Panc1 (cell line): ENCODE results near the gene NSDHL.
A peak's percentile ranks its signal among the peaks of the same experiment; 100 is the strongest.

Source experiments
- POLR2AphosphoS5 ChIP-seq: IDR thresholded peaks from 2 replicates; pipeline ENCODE4 v1.6.1; 2012; ENCODE audit warnings: mild to moderate bottlenecking, low read depth, low read length, moderate library complexity
- SIN3A ChIP-seq: IDR thresholded peaks from 2 replicates; pipeline ENCODE4 v1.6.1; 2012; ENCODE audit warnings: low read depth, mild to moderate bottlenecking, low read length, moderate library complexity, borderline replicate concordance; ENCODE audit not compliant: insufficient read depth
- TF ChIP-seq, protein P1 (sequence below): fragments of 450-650 bp; IDR thresholded peaks from 2 replicates; pipeline ENCODE4 v1.5.1; 2017; ENCODE audit warnings: mild to moderate bottlenecking
- TF ChIP-seq, protein P2 (sequence below), 2 experiments: IDR thresholded peaks; 2 replicates each; pipeline ENCODE4 v1.6.1; 2011 to 2012; ENCODE audit warnings: low read depth in 2 of 2, control low read depth in 1 of 2, low read length in 1 of 2, mild to moderate bottlenecking in 1 of 2, moderate library complexity in 1 of 2; ENCODE audit not compliant: insufficient read depth in 1 of 2

GRCh38 chrX:152817078-152817764 is 13.6 kb upstream of the NSDHL start:
- TF ChIP-seq, protein P1, sequence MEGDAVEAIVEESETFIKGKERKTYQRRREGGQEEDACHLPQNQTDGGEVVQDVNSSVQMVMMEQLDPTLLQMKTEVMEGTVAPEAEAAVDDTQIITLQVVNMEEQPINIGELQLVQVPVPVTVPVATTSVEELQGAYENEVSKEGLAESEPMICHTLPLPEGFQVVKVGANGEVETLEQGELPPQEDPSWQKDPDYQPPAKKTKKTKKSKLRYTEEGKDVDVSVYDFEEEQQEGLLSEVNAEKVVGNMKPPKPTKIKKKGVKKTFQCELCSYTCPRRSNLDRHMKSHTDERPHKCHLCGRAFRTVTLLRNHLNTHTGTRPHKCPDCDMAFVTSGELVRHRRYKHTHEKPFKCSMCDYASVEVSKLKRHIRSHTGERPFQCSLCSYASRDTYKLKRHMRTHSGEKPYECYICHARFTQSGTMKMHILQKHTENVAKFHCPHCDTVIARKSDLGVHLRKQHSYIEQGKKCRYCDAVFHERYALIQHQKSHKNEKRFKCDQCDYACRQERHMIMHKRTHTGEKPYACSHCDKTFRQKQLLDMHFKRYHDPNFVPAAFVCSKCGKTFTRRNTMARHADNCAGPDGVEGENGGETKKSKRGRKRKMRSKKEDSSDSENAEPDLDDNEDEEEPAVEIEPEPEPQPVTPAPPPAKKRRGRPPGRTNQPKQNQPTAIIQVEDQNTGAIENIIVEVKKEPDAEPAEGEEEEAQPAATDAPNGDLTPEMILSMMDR = peak; percentile 75
- no peak for TF ChIP-seq POLR2AphosphoS5
- TF ChIP-seq, protein P2, sequence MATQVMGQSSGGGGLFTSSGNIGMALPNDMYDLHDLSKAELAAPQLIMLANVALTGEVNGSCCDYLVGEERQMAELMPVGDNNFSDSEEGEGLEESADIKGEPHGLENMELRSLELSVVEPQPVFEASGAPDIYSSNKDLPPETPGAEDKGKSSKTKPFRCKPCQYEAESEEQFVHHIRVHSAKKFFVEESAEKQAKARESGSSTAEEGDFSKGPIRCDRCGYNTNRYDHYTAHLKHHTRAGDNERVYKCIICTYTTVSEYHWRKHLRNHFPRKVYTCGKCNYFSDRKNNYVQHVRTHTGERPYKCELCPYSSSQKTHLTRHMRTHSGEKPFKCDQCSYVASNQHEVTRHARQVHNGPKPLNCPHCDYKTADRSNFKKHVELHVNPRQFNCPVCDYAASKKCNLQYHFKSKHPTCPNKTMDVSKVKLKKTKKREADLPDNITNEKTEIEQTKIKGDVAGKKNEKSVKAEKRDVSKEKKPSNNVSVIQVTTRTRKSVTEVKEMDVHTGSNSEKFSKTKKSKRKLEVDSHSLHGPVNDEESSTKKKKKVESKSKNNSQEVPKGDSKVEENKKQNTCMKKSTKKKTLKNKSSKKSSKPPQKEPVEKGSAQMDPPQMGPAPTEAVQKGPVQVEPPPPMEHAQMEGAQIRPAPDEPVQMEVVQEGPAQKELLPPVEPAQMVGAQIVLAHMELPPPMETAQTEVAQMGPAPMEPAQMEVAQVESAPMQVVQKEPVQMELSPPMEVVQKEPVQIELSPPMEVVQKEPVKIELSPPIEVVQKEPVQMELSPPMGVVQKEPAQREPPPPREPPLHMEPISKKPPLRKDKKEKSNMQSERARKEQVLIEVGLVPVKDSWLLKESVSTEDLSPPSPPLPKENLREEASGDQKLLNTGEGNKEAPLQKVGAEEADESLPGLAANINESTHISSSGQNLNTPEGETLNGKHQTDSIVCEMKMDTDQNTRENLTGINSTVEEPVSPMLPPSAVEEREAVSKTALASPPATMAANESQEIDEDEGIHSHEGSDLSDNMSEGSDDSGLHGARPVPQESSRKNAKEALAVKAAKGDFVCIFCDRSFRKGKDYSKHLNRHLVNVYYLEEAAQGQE (IDR thresholded peaks at IDR 0.05; ENCODE audit: insufficient read depth in 1 of 2, low read depth in 2 of 2, low read length in 1 of 2) = no peak
- no peak for TF ChIP-seq SIN3A
